SW 1271 (cell line): ENCODE results near the gene NRP2.

Experiments used
- DNase-seq, 2 experiments: peaks; one replicate each; lab custom pipeline; 2025; lab: John Stamatoyannopoulos, UW

The NRP2 gene

GRCh38 chr2:205682239-205682970 lies at the start of gene NRP2:
TSS of gene NRP2 (plus strand) at chr2:205682501. CDS start at chr2:205683291, 790 bp downstream.
- peak in 1 of 2 experiments; percentile 22 for DNase-seq

DNA sequence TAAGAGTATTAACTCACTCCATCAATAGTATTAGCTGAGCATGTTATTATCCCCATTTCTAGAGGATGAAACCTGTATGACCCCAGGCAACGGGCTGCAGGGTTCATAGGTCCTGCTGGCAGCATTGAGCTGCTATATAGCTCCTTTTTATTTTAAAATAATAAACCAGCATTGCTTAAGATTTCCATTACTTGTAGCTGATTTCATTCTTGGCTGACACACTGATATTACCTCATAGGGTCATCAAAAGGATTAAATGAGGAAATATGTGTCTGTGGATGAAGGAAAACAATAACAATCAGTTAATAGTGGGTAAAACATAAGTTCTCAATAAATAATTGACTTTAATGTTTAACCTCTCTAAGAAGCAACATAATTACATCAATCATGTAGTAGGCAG lies 48.3 kb upstream of the NRP2 start:
- DNase-seq: no peak

- no peak for DNase-seq
Measured at GRCh38 chr2:205636549-205637319, 45.6 kb upstream of the NRP2 start.

GRCh38 chr2:205637320-205637602 lies 45.0 kb upstream of the NRP2 start:
- no peak for DNase-seq

- no peak for DNase-seq
Measured at GRCh38 chr2:205637779-205638503, 44.4 kb upstream of the NRP2 start.

DNA sequence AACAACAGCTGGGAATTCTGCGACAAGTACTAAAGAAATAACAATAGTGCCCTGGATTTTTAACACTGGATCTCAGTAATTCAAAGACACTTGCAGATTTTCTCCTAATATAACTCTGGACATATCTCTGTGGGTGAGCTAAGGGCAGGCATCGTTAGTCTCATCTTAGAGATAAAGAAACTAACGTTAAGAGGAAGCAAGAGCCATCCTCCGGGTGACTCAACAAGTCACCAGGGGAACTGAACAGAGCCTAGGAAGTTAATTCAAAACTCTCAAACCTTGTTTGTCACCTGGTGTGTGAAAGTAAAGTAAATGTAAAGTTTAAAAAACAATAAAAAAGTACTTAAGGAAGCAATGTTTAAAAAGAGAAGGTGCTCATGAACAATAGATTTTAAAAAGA lies 41.6 kb upstream of the NRP2 start:
- no peak for DNase-seq

DNA sequence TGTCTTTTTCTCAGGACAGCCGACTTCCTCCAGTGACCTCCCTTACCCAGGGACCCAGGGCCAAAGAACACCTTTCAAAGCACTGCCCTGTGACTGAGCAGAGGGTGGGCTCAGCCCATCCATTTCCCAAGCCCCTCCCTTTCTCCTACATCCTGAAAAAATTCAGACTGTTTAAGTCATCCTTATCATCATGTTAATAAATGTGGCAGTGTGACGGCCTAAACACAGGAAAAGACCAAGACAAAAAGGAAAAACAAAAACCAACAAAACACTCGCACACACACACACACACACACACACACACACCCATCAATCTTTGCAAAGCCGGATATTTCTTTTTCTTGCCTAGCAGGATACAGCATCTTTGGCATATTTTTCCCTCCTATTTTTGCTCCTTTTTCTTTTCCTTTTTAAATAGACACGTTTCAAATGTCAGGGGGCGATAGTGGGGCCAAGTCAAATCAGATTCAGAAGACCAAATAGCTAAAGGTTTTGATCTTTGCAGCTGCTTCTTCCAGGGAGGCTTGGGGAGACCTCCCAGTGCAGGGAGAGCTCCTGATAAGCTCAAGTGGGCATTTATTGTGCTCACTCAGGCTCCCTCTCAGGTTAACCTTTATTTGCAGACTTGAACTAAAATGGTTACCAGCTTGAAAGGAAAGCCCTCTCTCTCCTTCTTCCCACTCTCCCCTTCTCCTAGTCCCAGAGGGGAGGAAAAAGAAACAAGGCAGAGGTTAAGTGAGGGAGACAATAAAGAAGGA lies 39.5 kb upstream of the NRP2 start:
- no peak for DNase-seq

GRCh38 chr2:205643391-205643885 lies 38.9 kb upstream of the NRP2 start:
- DNase-seq: no peak

DNA sequence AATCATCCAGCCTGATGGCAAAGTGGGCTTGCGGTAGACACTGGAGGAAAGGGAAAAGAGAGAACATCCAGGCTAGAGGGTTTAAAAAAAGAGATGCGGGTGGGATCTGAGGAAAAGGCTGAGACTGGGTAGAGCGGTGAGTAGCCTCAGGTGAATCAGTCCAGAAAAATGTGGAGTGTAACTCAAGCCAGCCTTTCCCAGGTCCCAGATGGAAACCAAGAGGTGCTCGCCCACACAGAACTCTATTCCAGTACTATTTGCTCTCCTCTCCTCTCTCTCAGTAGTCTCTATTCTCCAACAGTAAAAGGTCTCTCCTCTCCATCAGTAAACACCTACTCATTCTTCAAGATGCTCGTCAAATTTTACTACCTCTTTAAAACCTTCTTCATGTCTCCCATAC lies 38.3 kb upstream of the NRP2 start:
- DNase-seq: no peak

DNA sequence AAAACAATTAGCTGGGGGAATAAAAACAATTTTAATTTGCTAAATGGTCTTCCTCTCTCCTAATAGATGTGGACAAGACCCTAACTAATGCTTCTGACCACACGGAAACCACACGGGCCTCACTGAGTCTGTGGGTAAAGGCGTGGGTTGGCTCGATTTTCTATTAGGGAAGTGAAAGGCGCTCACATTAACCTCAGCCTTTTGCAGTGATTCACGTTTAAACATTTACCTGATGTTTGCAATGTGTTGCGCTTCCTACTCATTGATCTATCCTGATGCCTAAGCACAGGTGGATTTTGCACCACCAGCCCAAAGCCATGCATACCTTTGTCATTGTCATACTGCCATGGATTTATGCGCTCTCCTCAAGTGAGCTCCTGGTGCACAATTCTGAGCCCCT lies 35.6 kb upstream of the NRP2 start:
- DNase-seq: no peak

DNA sequence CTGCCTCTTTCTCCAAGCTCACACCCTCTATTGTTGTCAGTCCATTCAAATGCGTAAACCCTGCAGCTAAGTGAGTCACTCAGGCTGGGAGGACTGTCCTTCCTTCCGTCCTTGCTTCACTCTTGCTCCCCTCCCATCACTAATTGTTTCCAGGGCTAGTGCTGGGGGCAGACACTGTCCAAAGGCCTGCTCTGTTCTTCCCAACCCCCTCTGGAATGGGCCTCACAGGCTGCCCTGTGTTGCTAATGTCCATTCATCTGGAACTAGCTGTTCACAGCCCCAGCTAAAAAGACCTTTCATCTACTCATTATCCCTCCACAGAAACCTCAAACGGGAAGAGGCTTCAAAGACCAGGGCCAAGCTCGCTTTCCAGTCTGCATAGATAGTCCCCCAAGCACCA lies 31.9 kb upstream of the NRP2 start:
- no peak for DNase-seq

DNA sequence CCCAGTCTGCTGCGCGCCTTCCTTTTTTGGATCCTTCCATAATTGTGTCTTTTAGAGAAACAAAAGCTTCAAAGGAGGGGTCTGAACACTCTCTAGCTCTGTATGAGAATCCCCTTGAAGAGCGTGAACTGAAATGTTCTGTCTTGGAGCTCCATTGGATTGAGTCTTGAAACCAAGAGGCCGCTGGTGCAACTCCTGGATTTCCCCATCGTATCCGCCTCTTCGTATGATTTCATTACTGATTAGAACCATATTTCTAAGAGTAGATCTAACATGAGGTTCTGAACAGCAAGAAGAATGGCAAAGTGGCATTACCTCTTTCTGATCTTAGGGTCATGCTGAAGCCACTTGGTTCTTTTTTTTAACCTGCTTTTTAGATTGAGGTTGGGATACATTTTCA lies 31.4 kb upstream of the NRP2 start:
- DNase-seq: no peak

- DNase-seq: no peak
Measured at GRCh38 chr2:205651719-205652118, 30.6 kb upstream of the NRP2 start.

GRCh38 chr2:205654878-205655605 lies 27.3 kb upstream of the NRP2 start:
- DNase-seq: no peak

DNA sequence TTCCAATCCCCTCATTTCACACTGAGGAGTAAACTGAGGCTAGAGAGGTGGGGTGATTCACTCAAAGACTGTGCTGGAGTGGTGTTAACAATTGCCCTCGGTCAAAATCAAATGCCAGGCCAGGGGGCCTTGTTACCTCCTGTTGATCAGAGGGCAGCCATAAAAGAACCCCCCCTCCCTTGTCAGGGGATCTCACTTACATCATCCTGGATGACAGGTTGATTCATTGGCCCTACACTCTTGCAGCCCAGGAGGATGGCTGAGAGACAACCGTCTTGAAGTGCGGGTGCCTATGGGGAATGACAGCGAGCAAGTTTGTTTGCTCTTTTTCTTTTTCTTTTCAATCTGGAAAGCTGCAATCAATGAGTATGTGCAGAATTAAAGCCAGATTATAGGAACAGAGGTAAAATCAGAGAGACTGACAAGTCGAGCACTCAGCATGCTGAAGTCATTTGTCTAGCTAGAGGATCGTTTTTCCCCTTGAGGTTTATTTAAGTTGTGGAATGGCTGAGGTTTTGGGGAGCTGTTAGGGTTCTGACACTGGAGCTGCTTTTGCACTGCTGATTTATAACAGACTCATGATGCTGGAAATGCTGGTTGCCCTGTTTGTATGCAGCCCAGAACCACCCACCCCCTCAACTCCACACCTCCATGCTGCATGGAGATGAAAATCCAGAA lies 26.4 kb upstream of the NRP2 start:
- DNase-seq: no peak

DNA sequence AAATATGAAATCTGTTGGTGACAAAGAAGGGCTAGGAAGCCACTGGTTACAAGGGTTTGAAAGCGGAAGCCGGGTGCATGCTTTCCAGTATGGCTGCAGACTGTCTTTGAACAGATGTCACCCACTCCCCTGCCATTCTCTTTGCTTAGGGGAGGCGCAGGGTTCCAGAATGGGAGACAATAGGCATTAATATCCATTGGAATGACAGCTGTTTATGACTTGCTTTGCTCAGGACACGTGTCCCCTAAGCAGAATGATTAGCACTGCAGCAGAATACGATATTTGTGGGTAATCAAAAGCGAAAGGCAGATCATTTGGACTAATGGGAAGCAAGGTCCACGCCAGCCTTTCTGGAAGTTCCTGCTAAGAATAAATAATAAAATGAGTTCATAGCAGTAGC lies 25.8 kb upstream of the NRP2 start:
- no peak for DNase-seq

- DNase-seq: no peak
Measured at GRCh38 chr2:205656941-205657340, 25.4 kb upstream of the NRP2 start.

DNA sequence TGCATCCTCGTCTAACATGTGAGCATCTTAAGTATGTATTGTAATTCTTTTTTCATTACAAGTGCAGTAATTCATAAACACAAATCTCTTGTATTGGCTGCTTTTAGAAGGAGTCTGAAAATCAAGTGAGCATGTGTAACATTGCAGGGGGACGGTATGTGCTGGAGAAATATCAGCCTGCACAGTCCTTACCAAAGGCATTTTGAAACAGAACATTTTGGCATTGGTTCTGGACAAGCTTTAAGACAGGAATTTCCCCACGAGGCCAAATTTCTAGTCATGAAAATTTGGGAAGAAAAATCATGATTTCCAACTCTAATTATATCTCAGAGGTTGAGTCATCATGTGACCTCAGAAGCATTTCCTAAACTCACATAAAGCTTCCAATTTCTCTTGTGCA lies 24.7 kb upstream of the NRP2 start:
- DNase-seq: no peak

- no peak for DNase-seq
Measured at GRCh38 chr2:205658068-205658467, 24.2 kb upstream of the NRP2 start.

DNA sequence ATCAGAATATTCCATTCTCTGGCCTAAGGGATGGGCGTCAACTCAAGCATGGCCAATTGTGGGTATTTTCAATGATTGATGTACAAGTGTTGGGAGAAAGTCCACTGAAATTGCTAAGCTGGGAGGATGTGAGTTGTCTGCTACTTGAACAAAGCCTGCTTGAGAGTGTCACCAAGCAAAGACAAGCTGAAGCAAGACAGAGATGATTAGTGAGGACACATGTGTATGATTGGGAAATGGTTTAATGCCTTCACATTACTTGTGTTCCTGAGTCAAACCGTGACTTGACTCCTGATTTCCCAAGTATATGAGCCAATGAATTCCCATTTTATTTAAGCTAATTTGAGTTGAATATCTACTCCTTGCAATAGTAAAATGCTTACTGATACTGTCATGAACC lies 23.7 kb upstream of the NRP2 start:
- no peak for DNase-seq

DNA sequence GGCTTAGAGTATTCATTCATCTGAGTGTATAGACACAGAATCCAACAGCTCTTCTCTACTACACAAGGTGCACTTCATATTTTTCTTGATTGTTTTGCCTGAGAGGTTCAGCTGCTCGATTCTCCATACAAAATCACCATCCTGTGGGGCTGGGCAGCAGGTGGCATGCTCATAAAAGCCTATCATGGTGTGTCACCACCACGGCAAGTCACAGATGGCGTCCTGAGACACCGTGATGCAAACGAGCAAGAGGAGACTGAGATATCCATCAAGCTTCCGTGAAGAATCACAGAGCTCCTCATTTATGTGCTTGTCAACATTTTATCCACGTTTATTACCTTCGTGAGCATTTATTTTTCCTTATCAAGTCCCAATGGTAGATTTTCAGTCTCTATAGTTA lies 22.4 kb upstream of the NRP2 start:
- DNase-seq: no peak
